ENCODE measurements around the gene ENOX2.

DNA sequence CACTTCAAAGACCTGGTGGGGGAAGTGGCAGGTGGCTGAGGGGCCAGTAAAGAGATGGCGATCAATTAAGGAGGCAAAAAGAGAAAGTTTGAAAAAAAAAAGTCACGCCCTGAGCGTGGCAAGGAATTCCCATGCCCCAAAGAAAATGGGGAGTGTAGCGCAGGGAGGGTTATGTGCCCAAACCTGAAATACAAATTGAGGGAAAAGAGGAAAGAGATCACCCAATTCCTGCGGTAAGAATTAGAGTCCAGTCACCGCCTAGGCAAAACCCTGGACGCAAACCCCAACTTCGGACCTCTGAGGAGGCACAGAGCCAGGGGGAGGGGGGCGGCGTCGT is 595 bp downstream of the ENOX2 start:
- TF ChIP-seq, protein P1, sequence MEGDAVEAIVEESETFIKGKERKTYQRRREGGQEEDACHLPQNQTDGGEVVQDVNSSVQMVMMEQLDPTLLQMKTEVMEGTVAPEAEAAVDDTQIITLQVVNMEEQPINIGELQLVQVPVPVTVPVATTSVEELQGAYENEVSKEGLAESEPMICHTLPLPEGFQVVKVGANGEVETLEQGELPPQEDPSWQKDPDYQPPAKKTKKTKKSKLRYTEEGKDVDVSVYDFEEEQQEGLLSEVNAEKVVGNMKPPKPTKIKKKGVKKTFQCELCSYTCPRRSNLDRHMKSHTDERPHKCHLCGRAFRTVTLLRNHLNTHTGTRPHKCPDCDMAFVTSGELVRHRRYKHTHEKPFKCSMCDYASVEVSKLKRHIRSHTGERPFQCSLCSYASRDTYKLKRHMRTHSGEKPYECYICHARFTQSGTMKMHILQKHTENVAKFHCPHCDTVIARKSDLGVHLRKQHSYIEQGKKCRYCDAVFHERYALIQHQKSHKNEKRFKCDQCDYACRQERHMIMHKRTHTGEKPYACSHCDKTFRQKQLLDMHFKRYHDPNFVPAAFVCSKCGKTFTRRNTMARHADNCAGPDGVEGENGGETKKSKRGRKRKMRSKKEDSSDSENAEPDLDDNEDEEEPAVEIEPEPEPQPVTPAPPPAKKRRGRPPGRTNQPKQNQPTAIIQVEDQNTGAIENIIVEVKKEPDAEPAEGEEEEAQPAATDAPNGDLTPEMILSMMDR (IDR thresholded peaks at IDR 0.05) = no peak
- TF ChIP-seq EP300 (IDR thresholded peaks at IDR 0.05; ENCODE audit: low read depth) = no peak
